GM18873 (cell line): ENCODE results near the gene OPALIN.

Source experiments
- ATAC-seq: cut with Tn5 transposase; IDR thresholded peaks from one replicate; pipeline ENCODE4 v1.9.1; 2021; ENCODE audit warnings: mild to moderate bottlenecking, moderate library complexity, moderate number of reproducible peaks; ENCODE audit not compliant: unreplicated experiment, low FRiP score

Gene OPALIN

DNA sequence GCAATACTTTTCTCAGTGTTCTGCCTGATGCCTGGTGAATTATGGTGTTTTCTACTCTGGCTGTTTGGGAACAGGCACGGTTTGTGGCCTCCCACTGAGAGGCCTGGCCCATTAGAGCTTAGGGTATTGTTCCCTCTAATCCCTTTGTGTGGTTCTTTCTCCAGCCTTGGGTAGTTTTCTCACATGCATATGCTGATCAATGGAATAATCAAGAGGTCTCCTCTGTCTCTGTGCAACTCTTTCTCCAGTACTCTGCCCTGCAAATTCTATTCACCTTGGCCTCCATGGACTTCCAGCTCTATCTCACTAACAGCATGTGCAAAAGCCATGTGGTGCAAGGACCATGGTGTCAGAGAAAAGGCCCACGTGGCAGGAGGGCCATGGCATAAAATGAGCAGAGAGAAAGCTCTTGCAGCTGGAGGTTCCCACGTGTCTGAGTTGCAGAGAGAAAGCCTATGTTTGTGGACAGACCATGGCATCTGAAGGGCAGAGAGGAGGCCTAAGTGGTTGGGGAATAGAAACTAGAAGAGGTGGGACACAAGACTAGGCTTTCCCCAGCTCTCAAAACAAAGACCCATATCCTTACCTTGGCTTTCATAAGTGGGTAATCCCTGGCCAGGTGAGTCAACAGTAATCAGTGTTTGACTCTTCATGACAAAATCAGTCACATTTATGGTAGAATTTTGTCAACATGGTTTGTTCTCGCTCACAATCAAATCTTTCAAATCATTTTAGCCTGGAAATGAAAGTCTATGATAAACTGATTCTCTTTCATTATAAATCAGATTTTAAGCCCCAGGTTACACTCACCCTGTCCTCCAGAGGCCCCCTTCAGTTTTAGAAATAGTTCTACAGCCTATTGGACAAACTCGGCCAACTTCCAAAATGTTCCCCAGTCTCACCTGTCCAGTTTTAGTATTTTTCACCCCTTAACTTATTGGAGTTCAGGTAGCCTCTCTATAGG is 17.3 kb downstream of the OPALIN start:
- no peak for ATAC-seq

DNA sequence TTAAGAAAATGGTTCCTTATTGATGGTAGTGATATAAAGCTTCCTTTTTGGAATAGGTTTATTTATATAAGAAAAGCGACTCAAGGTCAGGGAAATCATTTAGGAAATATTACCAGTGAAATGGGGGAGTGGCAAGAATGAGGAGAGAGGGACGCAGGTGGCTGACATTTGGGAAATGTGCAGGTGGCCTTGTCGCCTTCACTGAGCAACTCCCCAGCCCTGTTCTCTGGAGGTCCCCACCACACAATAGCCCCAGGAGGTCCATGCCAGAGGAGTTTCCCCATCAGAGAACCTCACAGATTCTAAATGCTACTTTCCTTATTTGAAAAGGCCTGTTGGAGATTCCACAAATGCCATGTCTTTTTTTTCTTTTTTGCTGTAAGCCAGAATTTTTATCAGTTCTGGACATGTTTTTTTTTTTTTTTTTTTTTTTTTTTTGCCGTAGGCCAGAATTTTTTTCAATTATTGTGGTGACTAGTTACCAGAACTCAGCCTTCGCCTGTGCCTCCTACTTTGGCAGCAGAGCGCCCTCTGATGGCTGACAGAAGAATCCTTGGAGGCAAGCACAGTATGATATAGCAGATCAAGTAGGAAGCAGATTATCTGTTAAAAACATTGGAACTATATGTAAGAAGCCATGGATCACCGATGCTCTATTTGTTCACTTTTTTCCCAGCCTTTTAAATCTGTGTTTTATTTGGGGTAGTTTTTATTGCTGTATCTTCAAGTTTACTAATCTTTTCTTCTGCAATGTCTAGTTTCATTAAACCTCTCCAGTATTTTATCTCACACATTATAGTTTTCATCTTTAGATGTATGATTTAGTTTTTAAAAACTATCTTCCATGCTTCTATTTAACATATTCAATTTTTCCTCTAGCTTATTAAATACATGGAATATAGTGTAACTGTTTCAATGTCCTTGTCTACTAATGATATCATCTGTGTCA is 18.6 kb downstream of the OPALIN start:
- ATAC-seq = no peak

DNA sequence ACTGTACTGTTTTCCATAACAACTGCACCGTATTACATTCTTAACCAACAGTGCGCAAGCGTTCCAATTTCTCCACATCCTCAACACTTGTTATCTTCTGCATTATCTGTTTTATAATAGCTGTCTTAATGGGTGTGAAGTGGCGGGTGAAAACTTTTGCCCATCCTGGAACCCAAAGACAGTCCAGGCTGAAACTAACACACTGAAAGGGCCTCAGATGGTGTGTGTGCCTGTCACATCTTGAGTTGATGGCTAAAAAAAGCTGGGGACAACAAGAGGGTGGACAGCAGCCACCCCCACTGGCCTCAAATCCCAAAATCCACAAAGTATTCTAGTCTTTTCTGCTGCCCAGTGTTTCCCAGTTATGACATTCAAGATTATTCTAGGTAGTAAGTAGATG is 19.4 kb downstream of the OPALIN start:
- no peak for ATAC-seq

GRCh38 chr10:96338279-96338925 is 20.4 kb downstream of the OPALIN start:
- no peak for ATAC-seq

DNA sequence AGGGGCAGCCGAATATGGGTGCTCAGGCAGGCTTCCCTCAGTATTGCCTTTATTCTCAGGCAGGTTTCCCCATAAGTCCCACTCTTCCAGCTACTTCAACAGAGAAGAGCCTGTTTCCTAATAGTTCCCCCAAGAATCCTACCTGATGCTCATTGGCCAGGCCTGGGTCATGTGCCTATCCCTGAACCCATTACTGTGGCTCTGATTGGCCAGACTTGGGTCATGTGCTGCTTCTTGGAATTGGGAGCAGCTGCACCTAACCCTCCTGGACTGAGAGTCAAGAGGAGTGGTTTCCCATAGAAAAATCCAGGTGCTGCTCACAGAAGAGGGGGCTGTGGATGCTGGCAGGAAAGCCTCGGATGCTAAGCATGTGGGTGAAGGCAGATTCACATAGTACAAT is 21.7 kb downstream of the OPALIN start:
- ATAC-seq = no peak

GRCh38 chr10:96334616-96335526 is 23.9 kb downstream of the OPALIN start:
- ATAC-seq = no peak

- no peak for ATAC-seq
Observed at GRCh38 chr10:96333101-96333500, 25.7 kb downstream of the OPALIN start.

GRCh38 chr10:96327462-96327861 is 31.3 kb downstream of the OPALIN start:
- no peak for ATAC-seq

GRCh38 chr10:96325719-96326373 is 33.0 kb downstream of the OPALIN start:
- ATAC-seq = peak; percentile 85

DNA sequence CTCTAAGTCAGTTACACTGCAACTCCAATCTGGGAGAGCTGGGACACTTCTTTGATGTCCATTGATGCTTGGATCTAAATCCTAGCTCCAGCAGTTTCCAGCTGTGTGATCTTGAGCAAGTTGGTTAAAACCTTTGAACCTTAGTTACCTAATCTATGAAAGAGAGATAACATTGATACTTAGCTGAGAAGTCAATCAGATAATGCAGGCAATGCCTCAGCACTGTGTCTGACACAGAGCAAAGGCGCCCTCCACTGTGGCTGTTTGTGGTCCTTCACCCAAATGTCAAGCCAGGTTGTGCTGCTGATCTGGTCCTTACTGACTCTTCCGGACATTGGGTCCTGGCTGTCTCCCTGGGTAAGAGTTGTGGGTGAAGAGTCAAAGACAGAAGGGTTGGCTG is 34.4 kb downstream of the OPALIN start:
- no peak for ATAC-seq

GRCh38 chr10:96322275-96322674 is 36.5 kb downstream of the OPALIN start:
- ATAC-seq = no peak

DNA sequence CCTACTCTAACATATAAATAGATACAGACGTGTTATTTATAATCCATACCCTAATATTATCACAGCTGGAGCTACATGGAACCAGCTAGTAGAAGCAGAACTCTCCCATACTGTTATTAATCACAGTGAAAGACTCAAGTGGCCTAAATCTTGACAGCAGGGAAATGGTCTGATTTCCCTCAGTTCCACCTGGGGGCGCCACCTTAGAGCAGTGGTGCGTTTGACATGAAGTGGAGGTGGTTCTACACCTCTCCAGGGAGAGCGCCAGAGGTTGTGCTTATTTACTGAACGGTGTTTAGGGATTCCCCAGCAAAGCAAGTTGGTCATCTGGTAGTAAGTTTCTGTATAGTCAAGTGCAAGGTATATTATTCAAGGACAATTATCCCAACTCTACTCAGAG is 37.0 kb downstream of the OPALIN start:
- ATAC-seq = no peak

- ATAC-seq = no peak
Observed at GRCh38 chr10:96319754-96320474, 38.9 kb downstream of the OPALIN start.

- no peak for ATAC-seq
Observed at GRCh38 chr10:96317067-96317833, 41.6 kb downstream of the OPALIN start.

- no peak for ATAC-seq
Observed at GRCh38 chr10:96313344-96313743, 45.5 kb downstream of the OPALIN start.

DNA sequence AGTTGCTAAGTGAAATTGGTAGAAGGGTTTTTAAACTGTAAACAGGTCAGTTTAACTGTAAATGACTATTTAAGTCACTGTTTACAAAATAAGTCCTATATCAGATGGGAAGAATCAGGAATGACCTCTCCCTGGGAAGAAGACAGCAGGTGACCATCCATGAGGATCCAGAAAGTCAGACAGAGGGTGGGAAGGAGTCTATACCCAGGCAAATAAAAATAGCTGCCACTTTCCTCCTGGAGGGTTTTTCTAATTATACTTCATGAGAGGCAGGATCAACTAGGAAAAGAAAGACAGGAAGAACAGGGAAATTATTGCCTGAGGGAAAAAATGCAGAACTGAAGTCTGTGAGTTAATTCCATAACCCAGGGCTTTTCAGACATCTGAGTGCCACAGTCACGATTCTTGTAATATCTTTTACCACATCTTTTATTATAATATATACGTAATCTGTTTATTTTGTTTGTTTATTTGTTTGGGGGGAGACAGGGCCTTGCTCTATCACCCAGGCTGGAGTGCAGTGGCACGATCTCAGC is 47.6 kb downstream of the OPALIN start:
- ATAC-seq = no peak

- no peak for ATAC-seq
Observed at GRCh38 chr10:96310321-96310669, 48.5 kb downstream of the OPALIN start.
